SU-DHL-6 (cell line): ENCODE data around the gene B3GALT2.

ENCODE experiments used
- CTCF ChIP-seq: fragments of 200-600 bp; sonication (generic); IDR thresholded peaks from one replicate; pipeline ENCODE4 v1.5.1; 2017; ENCODE audit warnings: antibody characterized with exemption, mild to moderate bottlenecking, low read length, moderate library complexity; ENCODE audit not compliant: insufficient read depth, poor library complexity, severe bottlenecking
- EZH2phosphoT487 ChIP-seq: fragments of 200-600 bp; sonication (generic), shearing (Covaris generic); conservative IDR thresholded peaks from 2 replicates; pipeline ENCODE4 v1.6.1; 2018; ENCODE audit warnings: mild to moderate bottlenecking, antibody characterized with exemption, low read length, moderate library complexity, mixed read lengths

DNA sequence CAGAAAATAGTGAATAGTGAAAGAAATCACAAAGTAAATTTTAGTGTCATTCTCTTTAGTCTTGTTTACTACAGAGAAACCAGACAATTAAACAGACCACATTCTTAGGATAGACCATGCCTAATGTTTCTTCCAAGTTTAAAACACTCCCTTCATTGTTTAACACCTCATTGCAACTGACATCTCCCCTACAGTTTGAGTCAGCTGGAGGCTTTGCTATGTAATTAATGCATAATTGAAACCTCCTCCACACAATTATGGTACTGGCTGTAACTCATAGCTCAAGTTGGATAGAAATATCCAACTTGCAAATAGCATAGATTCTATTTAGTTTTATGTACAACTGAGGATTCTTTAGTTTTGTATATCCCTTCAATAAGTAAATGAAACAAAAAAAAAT, 35.2 kb upstream of the B3GALT2 start:
- TF ChIP-seq CTCF (no peak), EZH2phosphoT487 (no peak)
